22Rv1 (cell line): ENCODE results near the gene DENND1A.

Experiments
- H3K27ac ChIP-seq: fragments of 450-650 bp; 2 replicates; pipeline ENCODE4 v1.5.1; 2017
- CTCF ChIP-seq: fragments of 450-650 bp; IDR thresholded peaks from 2 replicates; pipeline ENCODE4 v1.5.1; 2017; ENCODE audit warnings: mild to moderate bottlenecking
- ZFX ChIP-seq: fragments of 450-650 bp; IDR thresholded peaks from 2 replicates; pipeline ENCODE4 v1.6.1; 2017; ENCODE audit warnings: antibody characterized with exemption, borderline replicate concordance

DENND1A gene

GRCh38 chr9:123676869-123677268 is 253.1 kb downstream of the DENND1A start:
- no peak overlapping the region for H3K27ac ChIP-seq
- no peak for TF ChIP-seq CTCF
- TF ChIP-seq ZFX = no peak

- no peak overlapping the region for H3K27ac ChIP-seq
- TF ChIP-seq ZFX = no peak
Observed at GRCh38 chr9:123669346-123669745, 260.6 kb downstream of the DENND1A start.

GRCh38 chr9:123663529-123663928 is 266.4 kb downstream of the DENND1A start:
- no peak overlapping the region for H3K27ac ChIP-seq
- TF ChIP-seq CTCF (no peak), ZFX (no peak)

- H3K27ac ChIP-seq = no peak overlapping the region
- TF ChIP-seq CTCF = no peak
Observed at GRCh38 chr9:123662057-123662776, 267.7 kb downstream of the DENND1A start.

- H3K27ac ChIP-seq = no peak overlapping the region
- TF ChIP-seq ZFX = no peak
- TF ChIP-seq CTCF = no peak
Observed at GRCh38 chr9:123660691-123661466, 269.0 kb downstream of the DENND1A start.

- H3K27ac ChIP-seq = no peak overlapping the region
- TF ChIP-seq CTCF (no peak), ZFX (no peak)
Observed at GRCh38 chr9:123659358-123659757, 270.6 kb downstream of the DENND1A start.

GRCh38 chr9:123658792-123659191 is 271.1 kb downstream of the DENND1A start:
- H3K27ac ChIP-seq = no peak overlapping the region
- TF ChIP-seq CTCF = no peak
- TF ChIP-seq ZFX = no peak
